ENCODE data around the gene DTD1.

Gene DTD1

GRCh38 chr20:18623156-18623910, 35.5 kb downstream of the DTD1 start:
- no peak for DNase-seq (ENCODE audit: low spot score)
- in situ Hi-C loops (cut with MboI; ENCODE audit: low pct_unique_long_range_greater_than_20kb, low sequenced_read_pairs, unreplicated experiment) = no loop called here
- TF ChIP-seq CTCF (IDR thresholded peaks at IDR 0.05; ENCODE audit: extremely low read depth, insufficient read depth, missing control alignments) = no peak

GRCh38 chr20:18624948-18625347, 37.1 kb downstream of the DTD1 start:
- in situ Hi-C loops (cut with MboI; ENCODE audit: low pct_unique_long_range_greater_than_20kb, low sequenced_read_pairs, unreplicated experiment) = loop anchor here (25.0 kb wide), 2 partner anchors 287 to 437 kb away; no protein-coding TSS in a partner anchor
- DNase-seq (ENCODE audit: low spot score) = no peak
- TF ChIP-seq CTCF (IDR thresholded peaks at IDR 0.05; ENCODE audit: extremely low read depth, insufficient read depth, missing control alignments) = no peak

DNA sequence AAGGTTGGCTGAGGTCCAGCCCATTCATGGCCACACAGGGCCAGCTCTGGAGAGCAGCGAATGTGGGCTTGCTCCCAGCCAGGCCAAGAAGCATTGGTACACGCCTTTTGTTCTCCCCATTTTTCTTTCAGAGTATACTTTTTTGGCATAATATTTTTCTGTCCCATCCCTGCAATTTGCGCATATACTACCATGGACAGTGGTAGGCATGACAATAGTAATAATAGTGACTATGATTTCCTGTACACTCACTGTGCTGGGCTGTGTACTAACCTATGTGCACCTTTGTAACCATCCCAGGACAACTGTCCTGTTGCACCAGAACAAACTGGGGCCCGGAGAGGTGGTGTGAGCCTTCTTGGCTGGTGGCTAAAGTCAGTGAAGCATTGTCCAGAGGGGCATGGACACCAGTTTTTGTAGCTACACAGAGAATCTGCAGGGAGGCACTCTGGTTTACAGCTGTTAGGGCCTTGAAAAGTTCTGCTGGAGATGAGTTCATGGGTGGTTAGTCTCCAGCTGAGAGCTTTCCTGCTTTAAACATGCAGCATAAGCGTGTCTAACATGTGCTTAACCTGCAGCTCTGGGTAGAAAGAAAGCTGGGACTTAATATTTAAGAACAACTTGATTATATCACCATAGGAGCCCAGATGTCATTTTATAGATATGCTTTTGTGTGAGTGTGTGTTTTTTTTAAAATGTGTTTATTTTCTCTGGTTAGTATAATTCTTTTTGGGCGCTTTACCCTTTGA, 38.2 kb downstream of the DTD1 start:
- DNase-seq (ENCODE audit: low spot score) = no peak
- in situ Hi-C loops (cut with MboI; ENCODE audit: low pct_unique_long_range_greater_than_20kb, low sequenced_read_pairs, unreplicated experiment) = loop anchor here (25.0 kb wide), 2 partner anchors 286 to 436 kb away; no protein-coding TSS in a partner anchor

DNA sequence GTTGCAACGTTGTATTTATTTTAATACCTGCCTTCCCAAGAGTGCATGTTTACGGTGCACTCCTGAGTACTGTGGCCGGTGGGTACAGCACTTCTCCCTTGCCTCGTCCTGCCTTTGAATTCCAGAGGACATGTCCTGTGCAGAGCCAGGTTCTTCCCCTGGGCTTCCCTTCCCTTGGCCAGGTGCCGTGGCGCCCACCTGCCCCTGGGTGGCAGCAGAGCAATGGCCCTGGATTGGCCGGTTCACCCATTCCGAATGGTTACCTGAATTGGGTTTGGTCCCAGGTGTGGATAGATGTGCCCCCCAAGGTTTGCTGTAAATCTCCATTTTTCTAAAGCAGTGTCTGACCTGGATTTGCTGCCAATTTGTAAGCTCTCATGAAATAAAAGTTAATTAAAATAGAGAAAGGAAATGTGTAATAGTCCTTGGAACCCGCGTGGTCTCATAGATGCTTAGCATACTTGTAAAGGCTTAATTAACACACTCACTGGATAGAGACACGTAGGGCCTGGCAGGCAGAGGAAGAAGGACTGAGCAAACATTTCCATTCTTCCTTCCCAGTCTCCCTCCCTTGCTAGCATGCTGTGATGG, 40.6 kb downstream of the DTD1 start:
- no peak for DNase-seq (ENCODE audit: low spot score)
- in situ Hi-C loops (cut with MboI; ENCODE audit: low pct_unique_long_range_greater_than_20kb, low sequenced_read_pairs, unreplicated experiment) = loop anchor here (25.0 kb wide), 2 partner anchors 284 to 434 kb away; no protein-coding TSS in a partner anchor
- peak; percentile 58 for TF ChIP-seq CTCF (IDR thresholded peaks at IDR 0.05; ENCODE audit: extremely low read depth, insufficient read depth, missing control alignments)

More for the DNA sequence above, 38.2 kb downstream of the DTD1 start:
- no peak for TF ChIP-seq CTCF (IDR thresholded peaks at IDR 0.05; ENCODE audit: extremely low read depth, insufficient read depth, missing control alignments)

DNA sequence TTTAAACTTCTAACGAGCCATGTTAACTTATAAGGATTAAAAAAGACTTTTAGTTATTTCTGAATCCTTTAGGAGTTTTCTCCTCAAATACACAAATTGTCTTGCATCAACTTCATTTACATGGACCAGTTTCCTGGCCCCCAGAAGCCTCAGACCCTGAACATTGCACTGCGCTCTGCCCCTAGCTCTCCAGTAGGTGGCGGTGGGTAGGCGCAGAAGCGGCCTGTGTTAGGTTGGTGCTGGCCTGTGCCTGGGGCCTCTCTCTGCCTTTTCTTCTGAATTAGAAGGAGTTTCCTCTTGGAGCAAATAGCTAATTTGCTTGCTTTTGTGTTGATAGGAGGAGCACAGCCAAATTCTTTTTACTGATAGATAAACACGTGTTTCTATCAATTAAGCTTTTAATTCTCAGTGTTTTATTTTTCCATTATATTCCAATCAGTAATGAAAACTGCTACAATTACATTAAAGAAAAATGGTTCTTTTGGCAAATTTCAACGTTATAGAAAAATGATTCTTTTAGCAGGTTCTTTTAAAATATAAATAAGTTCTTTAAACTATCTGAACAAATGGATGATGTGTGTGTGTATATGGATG, 44.4 kb downstream of the DTD1 start:
- in situ Hi-C loops (cut with MboI; ENCODE audit: low pct_unique_long_range_greater_than_20kb, low sequenced_read_pairs, unreplicated experiment) = loop anchor here (25.0 kb wide), 2 partner anchors 280 to 430 kb away; no protein-coding TSS in a partner anchor
- DNase-seq (ENCODE audit: low spot score) = peak; percentile 52

More for the DNA sequence above, 44.4 kb downstream of the DTD1 start:
- peak; percentile 99 for TF ChIP-seq CTCF (IDR thresholded peaks at IDR 0.05; ENCODE audit: extremely low read depth, insufficient read depth, missing control alignments)
